SU-DHL-6 (cell line): ENCODE data around the gene AQP5.

Source experiments
- H2AFZ ChIP-seq: fragments of 200-600 bp; sonication (generic); 2 replicates; pipeline ENCODE4 v1.6.1; 2014; ENCODE audit warnings: low read depth, mild to moderate bottlenecking, moderate library complexity, mixed read lengths, antibody characterized with exemption, low read length; ENCODE audit not compliant: severe bottlenecking
- H3F3A ChIP-seq: fragments of 200-600 bp; shearing (Covaris generic); 2 replicates; pipeline ENCODE4 v1.6.0; 2016; ENCODE audit warnings: antibody characterized with exemption, mild to moderate bottlenecking; ENCODE audit not compliant: insufficient read depth
- H3K27ac ChIP-seq: fragments of 200-600 bp; sonication (generic); 2 replicates; pipeline ENCODE4 v1.5.1; 2016; ENCODE audit warnings: low read depth, mild to moderate bottlenecking, low read length, moderate library complexity, mixed read lengths
- H3K27me3 ChIP-seq: fragments of 200-600 bp; sonication (generic), shearing (Covaris generic); 2 replicates; pipeline ENCODE4 v1.6.0; 2014; ENCODE audit warnings: mild to moderate bottlenecking, low read length
- H3K36me3 ChIP-seq: fragments of 200-600 bp; sonication (generic); 2 replicates; pipeline ENCODE4 v1.6.1; 2014; ENCODE audit warnings: mild to moderate bottlenecking, low read length, mixed read lengths
- H3K4me2 ChIP-seq: fragments of 300-600, 200-600 bp; shearing (Covaris generic), sonication (generic); 2 replicates; pipeline ENCODE4 v1.6.0; 2014; ENCODE audit warnings: low read length, low read depth, mild to moderate bottlenecking; ENCODE audit not compliant: poor library complexity, severe bottlenecking
- H3K4me3 ChIP-seq: fragments of 200-600 bp; sonication (generic); 2 replicates; pipeline ENCODE4 v1.5.1; 2014; ENCODE audit warnings: antibody characterized with exemption, low read length, mild to moderate bottlenecking, mixed read lengths; ENCODE audit not compliant: insufficient read depth, poor library complexity, severe bottlenecking
- H3K79me2 ChIP-seq: fragments of 200-600 bp; sonication (generic); 2 replicates; pipeline ENCODE4 v1.6.1; 2014; ENCODE audit warnings: mild to moderate bottlenecking, low read length, moderate library complexity; ENCODE audit not compliant: insufficient read depth
- H3K9ac ChIP-seq: fragments of 200-600 bp; sonication (generic); 2 replicates; pipeline ENCODE4 v1.7.0; 2014; ENCODE audit warnings: mild to moderate bottlenecking, low read length
- H3K9me2 ChIP-seq: fragments of 200-600 bp; sonication (generic); replicated peaks from 2 replicates; pipeline ENCODE4 v1.6.1; 2014; ENCODE audit warnings: low read length; ENCODE audit not compliant: insufficient read depth
- H3K9me3 ChIP-seq: fragments of 200-600 bp; sonication (generic); 2 replicates; pipeline ENCODE4 v1.6.1; 2014; ENCODE audit warnings: low read length, mixed read lengths; ENCODE audit not compliant: insufficient read depth
- H4K20me1 ChIP-seq: fragments of 200-600 bp; sonication (generic); 2 replicates; pipeline ENCODE4 v1.6.1; 2014; ENCODE audit warnings: low read depth, mild to moderate bottlenecking, antibody characterized with exemption, low read length, moderate library complexity, mixed read lengths
- CTCF ChIP-seq: fragments of 200-600 bp; sonication (generic); IDR thresholded peaks from one replicate; pipeline ENCODE4 v1.5.1; 2017; ENCODE audit warnings: antibody characterized with exemption, mild to moderate bottlenecking, low read length, moderate library complexity; ENCODE audit not compliant: insufficient read depth, poor library complexity, severe bottlenecking
- EZH2phosphoT487 ChIP-seq: fragments of 200-600 bp; sonication (generic), shearing (Covaris generic); conservative IDR thresholded peaks from 2 replicates; pipeline ENCODE4 v1.6.1; 2018; ENCODE audit warnings: mild to moderate bottlenecking, antibody characterized with exemption, low read length, moderate library complexity, mixed read lengths

Gene AQP5

GRCh38 chr12:49976557-49976956 is 14.9 kb downstream of the AQP5 start:
- no peaks in the 10 kb centered on the region for H3K27me3 ChIP-seq
- no peak overlapping the region for H2AFZ ChIP-seq
- no peak overlapping the region for H3K4me3 ChIP-seq
- H3K9me2 ChIP-seq, result no peaks in the 10 kb centered on the region
- no peak overlapping the region for H3K9ac ChIP-seq
- no peaks in the 10 kb centered on the region for H3F3A ChIP-seq
- H3K9me3 ChIP-seq, result no peaks in the 10 kb centered on the region
- no peaks in the 10 kb centered on the region for H3K36me3 ChIP-seq
- no peaks in the 10 kb centered on the region for H4K20me1 ChIP-seq
- H3K79me2 ChIP-seq, result no peaks in the 10 kb centered on the region
- H3K4me2 ChIP-seq, result no peak overlapping the region
- H3K27ac ChIP-seq, result no peak overlapping the region
- TF ChIP-seq CTCF, result no peak
- no peak for TF ChIP-seq EZH2phosphoT487

GRCh38 chr12:49978125-49978524 is 16.5 kb downstream of the AQP5 start:
- H3K27ac ChIP-seq, result no peak overlapping the region
- no peaks in the 10 kb centered on the region for H3K27me3 ChIP-seq
- no peaks in the 10 kb centered on the region for H3K36me3 ChIP-seq
- H3K4me3 ChIP-seq, result no peak overlapping the region
- no peak overlapping the region for H2AFZ ChIP-seq
- TF ChIP-seq EZH2phosphoT487, result no peak
- no peak for TF ChIP-seq CTCF
- H3K9me2 ChIP-seq, result no peaks in the 10 kb centered on the region
- H3K79me2 ChIP-seq, result no peaks in the 10 kb centered on the region
- H3K9me3 ChIP-seq, result no peaks in the 10 kb centered on the region
- no peaks in the 10 kb centered on the region for H3F3A ChIP-seq
- no peaks in the 10 kb centered on the region for H4K20me1 ChIP-seq
- H3K4me2 ChIP-seq, result no peak overlapping the region
- no peak overlapping the region for H3K9ac ChIP-seq

GRCh38 chr12:49979016-49979586 is 17.4 kb downstream of the AQP5 start:
- Histone ChIP-seq H3K4me2 (no peak overlapping the region), H3K9me3 (no peaks in the 10 kb centered on the region), H3K27me3 (no peaks in the 10 kb centered on the region), H3K9ac (no peak overlapping the region), H3K9me2 (no peaks in the 10 kb centered on the region), H3K4me3 (no peak overlapping the region), H3K79me2 (no peaks in the 10 kb centered on the region), H3K27ac (no peak overlapping the region), H2AFZ (no peak overlapping the region), H4K20me1 (no peaks in the 10 kb centered on the region), H3F3A (no peaks in the 10 kb centered on the region), H3K36me3 (no peaks in the 10 kb centered on the region)
- TF ChIP-seq EZH2phosphoT487 (no peak), CTCF (no peak)
